ENCODE measurements around the gene TTLL12.
A peak's percentile ranks its signal among the peaks of the same experiment; 100 is the strongest.
"Not testable (repeated sequence)": the region's sequence is repeated elsewhere in the genome, so short reads cannot be mapped to it uniquely, and the experiment has no call there.

The TTLL12 gene

DNA sequence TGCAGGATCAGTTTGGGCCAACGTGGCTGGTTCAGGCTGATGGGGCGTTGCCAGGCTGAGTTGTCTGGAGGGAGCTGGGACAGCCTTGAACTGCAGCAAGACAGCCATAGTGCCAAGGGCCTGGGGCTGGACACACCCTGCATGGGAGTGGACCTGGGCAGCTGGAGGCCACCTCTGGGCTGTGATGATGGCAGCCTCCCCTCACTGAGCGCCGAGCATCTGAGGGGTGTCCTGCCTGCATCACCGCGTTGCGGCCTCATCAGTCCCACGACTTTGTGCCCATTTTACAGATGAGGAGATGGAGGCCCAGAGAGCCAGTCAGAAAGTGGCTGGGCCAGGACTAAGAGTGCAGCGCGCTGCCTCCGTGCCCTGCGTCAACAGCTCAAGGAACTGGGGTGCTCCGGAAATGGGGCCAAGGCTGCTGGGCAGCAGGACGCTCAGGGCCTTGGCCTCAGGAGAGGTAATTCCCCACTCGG lies 36.2 kb downstream of the TTLL12 start:
- Histone ChIP-seq H3K9ac (ENCODE audit: low read length in 5 of 5) (peak overlapping the region in 4 of 5 donors; percentile 13 to 66 (median 58)), H3K27ac (ENCODE audit: low read depth, low read length) (peak overlapping the region; percentile 93), H3K4me1 (ENCODE audit: control insufficient read depth in 5 of 5, insufficient read depth in 5 of 5, low read length in 5 of 5) (peaks cover 0 to 49% (median 41%) of the 10 kb centered on the region in 5 donors)

DNA sequence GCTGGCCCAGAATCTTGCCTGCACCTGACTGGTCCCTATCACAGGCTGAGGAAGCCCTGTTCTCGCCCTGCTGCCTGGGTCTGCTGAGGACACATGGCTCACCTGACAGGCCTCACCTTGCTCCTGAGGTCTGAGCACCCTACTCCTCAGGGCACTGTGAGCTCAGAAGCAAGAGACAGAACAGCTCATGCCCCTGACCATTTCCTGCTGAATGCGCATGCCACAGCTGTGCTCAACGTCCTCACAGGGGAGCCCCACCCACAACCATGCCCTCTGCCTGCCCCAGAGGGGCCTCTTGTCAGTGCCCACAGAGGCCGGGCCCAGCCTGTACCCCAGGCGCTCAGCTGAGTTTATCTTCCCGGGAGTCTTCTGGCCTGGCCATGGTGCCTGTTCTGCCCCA lies 38.4 kb downstream of the TTLL12 start:
- no peak overlapping the region for H3K4me3 ChIP-seq (ENCODE audit: low read depth in 1 of 5, low read length in 5 of 5)
- H3K4me1 ChIP-seq (ENCODE audit: control insufficient read depth in 5 of 5, insufficient read depth in 5 of 5, low read length in 5 of 5) = peaks cover 0 to 34% (median 28%) of the 10 kb centered on the region in 5 donors
- H3K27ac ChIP-seq (ENCODE audit: low read depth, low read length) = no peak overlapping the region
- H3K9ac ChIP-seq (ENCODE audit: low read length in 5 of 5) = no peak overlapping the region
- H3K9me3 ChIP-seq (ENCODE audit: control insufficient read depth in 5 of 5, low read length in 5 of 5) = no peaks in the 10 kb centered on the region
- no peaks in the 10 kb centered on the region for H3K27me3 ChIP-seq (ENCODE audit: control insufficient read depth in 5 of 5, insufficient read depth in 4 of 5, low read length in 5 of 5)
- H3K36me3 ChIP-seq (ENCODE audit: control insufficient read depth in 5 of 5, insufficient read depth in 5 of 5, low read length in 5 of 5) = no peaks in the 10 kb centered on the region

More for the DNA sequence above, 36.2 kb downstream of the TTLL12 start:
- H3K36me3 ChIP-seq (ENCODE audit: control insufficient read depth in 5 of 5, insufficient read depth in 5 of 5, low read length in 5 of 5) = peaks cover 0 to 2% (median 0%) of the 10 kb centered on the region in 5 donors
- no peaks in the 10 kb centered on the region for H3K9me3 ChIP-seq (ENCODE audit: control insufficient read depth in 5 of 5, low read length in 5 of 5)
- no peaks in the 10 kb centered on the region for H3K27me3 ChIP-seq (ENCODE audit: control insufficient read depth in 5 of 5, insufficient read depth in 4 of 5, low read length in 5 of 5)
- H3K4me3 ChIP-seq (ENCODE audit: low read depth in 1 of 5, low read length in 5 of 5) = peak overlapping the region; percentile 44 to 80 (median 71)

DNA sequence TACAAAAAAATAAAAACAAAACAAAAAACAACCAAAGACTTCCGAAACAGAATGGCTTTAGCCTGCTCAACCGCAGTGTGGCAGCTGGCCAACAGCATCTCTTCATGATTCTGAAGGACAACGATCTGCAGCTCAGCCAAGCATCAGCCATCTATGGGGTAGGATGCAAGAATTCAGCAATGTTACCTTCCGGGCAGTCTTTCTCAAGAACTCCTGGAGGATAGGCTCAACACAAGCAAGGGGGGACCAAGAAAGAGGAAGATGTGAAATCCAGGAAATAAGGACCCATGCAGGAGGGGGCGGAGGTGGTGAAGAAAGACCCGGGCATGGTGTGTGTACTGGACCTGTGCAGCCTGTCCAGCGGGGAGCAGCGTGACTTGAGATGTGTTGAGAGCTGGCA lies 39.1 kb downstream of the TTLL12 start:
- Histone ChIP-seq H3K27ac (ENCODE audit: low read depth, low read length) (no peak overlapping the region), H3K9me3 (ENCODE audit: control insufficient read depth in 5 of 5, low read length in 5 of 5) (no peaks in the 10 kb centered on the region), H3K4me1 (ENCODE audit: control insufficient read depth in 5 of 5, insufficient read depth in 5 of 5, low read length in 5 of 5) (peaks cover 0 to 37% (median 29%) of the 10 kb centered on the region in 5 donors), H3K27me3 (ENCODE audit: control insufficient read depth in 5 of 5, insufficient read depth in 4 of 5, low read length in 5 of 5) (no peaks in the 10 kb centered on the region), H3K9ac (ENCODE audit: low read length in 5 of 5) (no peak overlapping the region), H3K4me3 (ENCODE audit: low read depth in 1 of 5, low read length in 5 of 5) (no peak overlapping the region), H3K36me3 (ENCODE audit: control insufficient read depth in 5 of 5, insufficient read depth in 5 of 5, low read length in 5 of 5) (no peaks in the 10 kb centered on the region)

DNA sequence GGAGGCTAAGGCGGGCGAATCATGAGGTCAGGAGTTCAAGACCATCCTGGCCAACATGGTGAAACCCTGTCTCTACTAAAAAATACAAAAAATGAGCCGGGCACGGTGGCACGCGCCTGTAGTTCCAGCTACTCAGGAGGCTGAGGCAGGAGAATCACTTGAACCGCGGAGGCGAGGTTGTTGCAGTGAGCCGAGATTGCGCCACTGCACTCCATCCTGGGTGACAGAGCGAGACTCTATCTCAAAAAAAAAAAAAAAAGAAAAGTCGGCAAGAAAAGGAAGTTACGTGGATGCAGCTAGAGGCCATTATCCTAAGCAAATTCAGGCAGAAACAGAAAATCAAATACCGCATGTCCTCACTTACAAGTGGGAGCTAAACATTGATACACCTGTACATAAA lies 40.6 kb downstream of the TTLL12 start:
- H3K4me3 ChIP-seq (ENCODE audit: low read depth in 1 of 5, low read length in 5 of 5); H3K27me3 ChIP-seq (ENCODE audit: control insufficient read depth in 5 of 5, insufficient read depth in 4 of 5, low read length in 5 of 5); H3K9me3 ChIP-seq (ENCODE audit: control insufficient read depth in 5 of 5, low read length in 5 of 5); H3K9ac ChIP-seq (ENCODE audit: low read length in 5 of 5); H3K36me3 ChIP-seq (ENCODE audit: control insufficient read depth in 5 of 5, insufficient read depth in 5 of 5, low read length in 5 of 5); H3K27ac ChIP-seq (ENCODE audit: low read depth, low read length): not testable (repeated sequence)
- peaks cover 3 to 33% (median 32%) of the 10 kb centered on the region in 5 donors for H3K4me1 ChIP-seq (ENCODE audit: control insufficient read depth in 5 of 5, insufficient read depth in 5 of 5, low read length in 5 of 5)

GRCh38 chr22:43145371-43145770 lies 41.6 kb downstream of the TTLL12 start:
- H3K9me3 ChIP-seq (ENCODE audit: control insufficient read depth in 5 of 5, low read length in 5 of 5); H3K27me3 ChIP-seq (ENCODE audit: control insufficient read depth in 5 of 5, insufficient read depth in 4 of 5, low read length in 5 of 5); H3K36me3 ChIP-seq (ENCODE audit: control insufficient read depth in 5 of 5, insufficient read depth in 5 of 5, low read length in 5 of 5); H3K4me3 ChIP-seq (ENCODE audit: low read depth in 1 of 5, low read length in 5 of 5); H3K27ac ChIP-seq (ENCODE audit: low read depth, low read length); H3K9ac ChIP-seq (ENCODE audit: low read length in 5 of 5): not testable (repeated sequence)
- peaks cover 3 to 26% (median 23%) of the 10 kb centered on the region in 5 donors for H3K4me1 ChIP-seq (ENCODE audit: control insufficient read depth in 5 of 5, insufficient read depth in 5 of 5, low read length in 5 of 5)

GRCh38 chr22:43144949-43145348 lies 42.0 kb downstream of the TTLL12 start:
- Histone ChIP-seq H3K4me1 (ENCODE audit: control insufficient read depth in 5 of 5, insufficient read depth in 5 of 5, low read length in 5 of 5) (peaks cover 3 to 26% (median 23%) of the 10 kb centered on the region in 5 donors), H3K27ac (ENCODE audit: low read depth, low read length) (no peak overlapping the region), H3K27me3 (ENCODE audit: control insufficient read depth in 5 of 5, insufficient read depth in 4 of 5, low read length in 5 of 5) (no peaks in the 10 kb centered on the region)

DNA sequence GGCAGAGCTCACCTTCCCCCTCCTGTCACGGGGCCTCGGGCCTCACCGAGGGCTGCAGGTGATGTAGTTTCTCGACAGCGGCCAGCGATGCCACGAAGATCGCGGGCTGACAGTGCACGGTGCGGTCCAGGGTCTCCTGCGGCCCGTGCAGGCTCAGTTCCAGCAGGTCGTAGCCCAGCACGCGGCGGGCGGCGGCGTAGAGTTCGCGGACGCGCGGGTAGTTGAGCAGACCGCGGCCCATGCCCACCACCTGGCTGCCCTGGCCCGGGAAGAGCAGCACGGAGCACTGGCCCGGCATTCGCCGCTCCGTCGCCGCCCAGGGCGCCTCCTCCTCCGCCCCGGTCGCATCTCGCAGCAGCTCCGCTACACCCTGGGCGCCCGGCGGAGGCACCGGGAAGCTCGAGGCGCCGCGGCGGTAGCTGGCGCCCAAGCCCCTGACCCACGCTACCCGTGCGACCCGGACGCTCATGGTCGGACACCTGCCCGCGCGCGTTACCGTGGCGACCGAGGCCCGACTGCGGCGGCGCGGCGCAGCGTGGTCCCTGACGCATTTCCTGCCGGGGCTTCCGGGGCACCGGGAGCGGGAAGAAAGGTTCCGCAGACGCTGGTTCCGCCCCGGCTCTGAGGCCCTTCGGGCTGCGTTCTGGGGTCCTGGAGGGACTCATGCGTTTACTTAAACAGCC lies 43.9 kb downstream of the TTLL12 start, which contains the start of gene MCAT:
Gene MCAT, minus strand, starts transcription at position 519 of the 683 bp plus-strand sequence. Its CDS starts 50 bp downstream, at position 469.
- Histone ChIP-seq H3K27me3 (ENCODE audit: control insufficient read depth in 5 of 5, insufficient read depth in 4 of 5, low read length in 5 of 5) (no peaks in the 10 kb centered on the region), H3K9me3 (ENCODE audit: control insufficient read depth in 5 of 5, low read length in 5 of 5) (no peaks in the 10 kb centered on the region), H3K4me1 (ENCODE audit: control insufficient read depth in 5 of 5, insufficient read depth in 5 of 5, low read length in 5 of 5) (peaks cover 5 to 24% (median 17%) of the 10 kb centered on the region in 5 donors), H3K4me3 (ENCODE audit: low read depth in 1 of 5, low read length in 5 of 5) (peak within 1 kb of the TSS; percentile 64 to 98 (median 84)), H3K9ac (ENCODE audit: low read length in 5 of 5) (peak within 1 kb of the TSS; percentile 28 to 93 (median 71)), H3K27ac (ENCODE audit: low read depth, low read length) (peak within 1 kb of the TSS; percentile 37), H3K36me3 (ENCODE audit: control insufficient read depth in 5 of 5, insufficient read depth in 5 of 5, low read length in 5 of 5) (peaks cover 5 to 27% (median 13%) of the 10 kb centered on the region in 5 donors)

More at GRCh38 chr22:43144949-43145348, 42.0 kb downstream of the TTLL12 start:
- Histone ChIP-seq H3K9me3 (ENCODE audit: control insufficient read depth in 5 of 5, low read length in 5 of 5) (no peaks in the 10 kb centered on the region), H3K9ac (ENCODE audit: low read length in 5 of 5) (no peak overlapping the region), H3K4me3 (ENCODE audit: low read depth in 1 of 5, low read length in 5 of 5) (no peak overlapping the region), H3K36me3 (ENCODE audit: control insufficient read depth in 5 of 5, insufficient read depth in 5 of 5, low read length in 5 of 5) (peaks cover 0 to 12% (median 8%) of the 10 kb centered on the region in 5 donors)

DNA sequence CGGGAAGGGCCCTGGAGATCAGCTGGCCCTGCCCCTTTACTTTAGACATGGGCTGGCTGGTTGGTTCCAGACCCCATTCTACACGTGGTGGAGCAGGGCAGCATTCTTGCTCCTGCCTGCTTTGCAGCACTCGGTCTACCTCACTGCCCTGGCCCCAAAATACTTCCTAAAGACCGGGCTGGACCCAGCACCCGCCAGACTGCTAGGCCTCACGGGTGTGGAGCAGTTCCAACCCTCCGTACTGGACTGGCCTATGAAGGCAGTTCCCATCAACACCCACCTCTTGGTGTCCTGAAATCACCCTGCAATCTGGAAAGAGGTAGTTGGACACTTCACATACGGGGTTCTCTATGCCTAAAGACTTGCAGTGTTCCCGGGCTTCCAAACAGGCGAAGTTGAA lies 50.1 kb downstream of the TTLL12 start:
- Histone ChIP-seq H3K27me3 (ENCODE audit: control insufficient read depth in 5 of 5, insufficient read depth in 4 of 5, low read length in 5 of 5) (no peaks in the 10 kb centered on the region), H3K4me1 (ENCODE audit: control insufficient read depth in 5 of 5, insufficient read depth in 5 of 5, low read length in 5 of 5) (peaks cover 4 to 31% (median 27%) of the 10 kb centered on the region in 5 donors), H3K9me3 (ENCODE audit: control insufficient read depth in 5 of 5, low read length in 5 of 5) (no peaks in the 10 kb centered on the region), H3K9ac (ENCODE audit: low read length in 5 of 5) (peak overlapping the region in 1 of 5 donors; percentile 3), H3K27ac (ENCODE audit: low read depth, low read length) (peak overlapping the region; percentile 2), H3K36me3 (ENCODE audit: control insufficient read depth in 5 of 5, insufficient read depth in 5 of 5, low read length in 5 of 5) (peaks cover 5 to 77% (median 45%) of the 10 kb centered on the region in 5 donors), H3K4me3 (ENCODE audit: low read depth in 1 of 5, low read length in 5 of 5) (no peak overlapping the region)

DNA sequence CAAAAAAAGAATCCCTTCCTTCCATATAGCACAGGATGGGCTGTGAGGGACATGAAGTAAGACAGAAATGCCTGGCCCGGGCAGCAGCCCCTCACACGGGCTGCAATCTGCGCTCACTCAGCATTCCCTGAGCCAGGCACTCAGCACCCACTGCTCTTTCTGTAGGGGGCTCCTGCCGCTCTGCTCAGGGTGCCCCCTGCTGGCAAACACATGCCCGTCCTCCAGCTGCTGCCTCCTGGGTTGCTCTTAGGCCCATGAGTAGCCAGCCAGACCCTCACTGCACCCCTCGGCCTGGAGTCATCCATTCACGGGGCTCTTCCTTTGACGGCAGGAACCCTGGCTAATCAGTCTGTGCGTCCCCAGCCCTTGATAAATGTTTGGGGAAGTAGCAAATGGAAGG lies 50.7 kb downstream of the TTLL12 start:
- peaks cover 5 to 83% (median 46%) of the 10 kb centered on the region in 5 donors for H3K36me3 ChIP-seq (ENCODE audit: control insufficient read depth in 5 of 5, insufficient read depth in 5 of 5, low read length in 5 of 5)
- H3K9me3 ChIP-seq (ENCODE audit: control insufficient read depth in 5 of 5, low read length in 5 of 5) = no peaks in the 10 kb centered on the region
- no peak overlapping the region for H3K4me3 ChIP-seq (ENCODE audit: low read depth in 1 of 5, low read length in 5 of 5)
- peaks cover 4 to 34% (median 27%) of the 10 kb centered on the region in 5 donors for H3K4me1 ChIP-seq (ENCODE audit: control insufficient read depth in 5 of 5, insufficient read depth in 5 of 5, low read length in 5 of 5)
- no peaks in the 10 kb centered on the region for H3K27me3 ChIP-seq (ENCODE audit: control insufficient read depth in 5 of 5, insufficient read depth in 4 of 5, low read length in 5 of 5)
- H3K27ac ChIP-seq (ENCODE audit: low read depth, low read length) = peak overlapping the region; percentile 2
- peak overlapping the region in 2 of 5 donors; percentile 3 to 20 for H3K9ac ChIP-seq (ENCODE audit: low read length in 5 of 5)

- H3K27ac ChIP-seq (ENCODE audit: low read depth, low read length) = no peak overlapping the region
- H3K9ac ChIP-seq (ENCODE audit: low read length in 5 of 5) = no peak overlapping the region
- no peak overlapping the region for H3K4me3 ChIP-seq (ENCODE audit: low read depth in 1 of 5, low read length in 5 of 5)
- no peaks in the 10 kb centered on the region for H3K9me3 ChIP-seq (ENCODE audit: control insufficient read depth in 5 of 5, low read length in 5 of 5)
- peaks cover 5 to 80% (median 43%) of the 10 kb centered on the region in 5 donors for H3K36me3 ChIP-seq (ENCODE audit: control insufficient read depth in 5 of 5, insufficient read depth in 5 of 5, low read length in 5 of 5)
- no peaks in the 10 kb centered on the region for H3K27me3 ChIP-seq (ENCODE audit: control insufficient read depth in 5 of 5, insufficient read depth in 4 of 5, low read length in 5 of 5)
- peaks cover 4 to 37% (median 29%) of the 10 kb centered on the region in 5 donors for H3K4me1 ChIP-seq (ENCODE audit: control insufficient read depth in 5 of 5, insufficient read depth in 5 of 5, low read length in 5 of 5)
Observed at GRCh38 chr22:43135565-43135964, 51.4 kb downstream of the TTLL12 start.
